ENCODE measurements around the gene GFI1.

DNA sequence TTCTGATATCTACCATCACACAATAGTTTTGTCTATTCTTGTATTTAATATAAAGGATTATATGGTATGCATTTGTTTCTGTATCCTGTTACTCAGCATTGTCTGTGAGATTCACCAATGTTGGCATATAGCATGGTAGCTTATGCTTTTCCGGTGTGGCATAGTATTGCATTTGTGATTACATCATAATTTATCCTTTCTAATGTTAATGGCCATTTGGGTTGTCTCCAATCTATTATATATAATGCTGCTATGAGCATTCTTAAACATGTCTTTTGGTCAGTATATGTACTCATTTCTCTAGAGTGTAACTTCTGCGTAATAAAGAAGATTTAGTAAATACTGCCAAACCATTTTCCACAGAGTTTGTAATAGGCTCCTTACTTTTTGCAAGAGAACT lies 40.9 kb upstream of the GFI1 start:
- TF ChIP-seq EP300 (IDR thresholded peaks at IDR 0.05), result no peak
- TF ChIP-seq POLR2A (IDR thresholded peaks at IDR 0.05), result no peak
